ENCODE results near the gene POLR1D.

POLR1D gene

DNA sequence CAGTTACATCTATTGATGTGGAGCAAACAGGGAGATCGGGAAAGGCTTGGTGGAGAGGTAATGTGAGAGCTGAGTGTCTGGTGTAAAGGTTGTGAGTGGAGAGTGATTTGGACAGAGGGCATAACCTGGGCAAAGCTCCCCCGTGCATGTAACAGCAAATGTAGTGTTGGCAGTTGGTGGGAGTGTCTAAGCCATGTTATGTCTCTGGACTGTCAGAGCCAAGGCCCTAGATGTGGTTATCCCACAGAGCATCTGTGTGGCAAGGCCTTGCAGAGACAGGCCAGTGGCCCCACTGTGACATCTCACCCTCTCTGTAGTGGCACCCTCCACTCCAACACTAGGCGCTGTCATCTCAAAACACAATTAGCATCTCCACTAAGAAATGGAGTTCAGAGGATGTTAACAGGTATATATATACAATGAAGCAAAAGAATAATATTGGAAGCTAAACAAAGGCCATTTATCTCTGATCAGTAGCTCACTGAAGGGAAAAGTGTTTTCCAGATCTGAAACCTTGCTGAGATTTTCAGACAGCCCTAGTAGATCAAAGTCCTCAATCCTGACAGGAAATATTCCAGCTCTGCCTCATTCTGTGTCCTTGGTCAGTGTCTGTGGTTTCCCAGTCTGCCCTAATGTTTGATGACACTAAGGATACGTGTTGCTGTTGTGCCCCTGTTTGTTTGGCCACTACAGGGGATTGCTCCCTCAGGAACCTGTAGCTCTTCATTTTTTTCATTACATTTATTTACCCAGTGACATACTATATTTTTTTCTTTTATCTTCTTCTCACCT lies 20.2 kb downstream of the POLR1D start:
- DNase-seq (ENCODE audit: low read depth in 1 of 2, low spot score in 1 of 2) = no peak
- Histone ChIP-seq H3K27ac (replicated peaks) (no peak overlapping the region), H3K27me3 (ENCODE audit: insufficient read depth, poor library complexity, severe bottlenecking) (no peaks in the 10 kb centered on the region), H3K4me3 (replicated peaks; ENCODE audit: insufficient read depth, low read length) (no peak overlapping the region)
- TF ChIP-seq, protein P1, sequence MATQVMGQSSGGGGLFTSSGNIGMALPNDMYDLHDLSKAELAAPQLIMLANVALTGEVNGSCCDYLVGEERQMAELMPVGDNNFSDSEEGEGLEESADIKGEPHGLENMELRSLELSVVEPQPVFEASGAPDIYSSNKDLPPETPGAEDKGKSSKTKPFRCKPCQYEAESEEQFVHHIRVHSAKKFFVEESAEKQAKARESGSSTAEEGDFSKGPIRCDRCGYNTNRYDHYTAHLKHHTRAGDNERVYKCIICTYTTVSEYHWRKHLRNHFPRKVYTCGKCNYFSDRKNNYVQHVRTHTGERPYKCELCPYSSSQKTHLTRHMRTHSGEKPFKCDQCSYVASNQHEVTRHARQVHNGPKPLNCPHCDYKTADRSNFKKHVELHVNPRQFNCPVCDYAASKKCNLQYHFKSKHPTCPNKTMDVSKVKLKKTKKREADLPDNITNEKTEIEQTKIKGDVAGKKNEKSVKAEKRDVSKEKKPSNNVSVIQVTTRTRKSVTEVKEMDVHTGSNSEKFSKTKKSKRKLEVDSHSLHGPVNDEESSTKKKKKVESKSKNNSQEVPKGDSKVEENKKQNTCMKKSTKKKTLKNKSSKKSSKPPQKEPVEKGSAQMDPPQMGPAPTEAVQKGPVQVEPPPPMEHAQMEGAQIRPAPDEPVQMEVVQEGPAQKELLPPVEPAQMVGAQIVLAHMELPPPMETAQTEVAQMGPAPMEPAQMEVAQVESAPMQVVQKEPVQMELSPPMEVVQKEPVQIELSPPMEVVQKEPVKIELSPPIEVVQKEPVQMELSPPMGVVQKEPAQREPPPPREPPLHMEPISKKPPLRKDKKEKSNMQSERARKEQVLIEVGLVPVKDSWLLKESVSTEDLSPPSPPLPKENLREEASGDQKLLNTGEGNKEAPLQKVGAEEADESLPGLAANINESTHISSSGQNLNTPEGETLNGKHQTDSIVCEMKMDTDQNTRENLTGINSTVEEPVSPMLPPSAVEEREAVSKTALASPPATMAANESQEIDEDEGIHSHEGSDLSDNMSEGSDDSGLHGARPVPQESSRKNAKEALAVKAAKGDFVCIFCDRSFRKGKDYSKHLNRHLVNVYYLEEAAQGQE (IDR thresholded peaks at IDR 0.05; ENCODE audit: insufficient replicate concordance, low read depth) = no peak
- TF ChIP-seq POLR2AphosphoS5 (IDR thresholded peaks at IDR 0.05; ENCODE audit: low read depth) (no peak), SPI1 (IDR thresholded peaks at IDR 0.05; ENCODE audit: borderline replicate concordance, low read depth) (no peak), GABPA (IDR thresholded peaks at IDR 0.05; ENCODE audit: low read depth) (no peak)
- TF ChIP-seq, protein P2, sequence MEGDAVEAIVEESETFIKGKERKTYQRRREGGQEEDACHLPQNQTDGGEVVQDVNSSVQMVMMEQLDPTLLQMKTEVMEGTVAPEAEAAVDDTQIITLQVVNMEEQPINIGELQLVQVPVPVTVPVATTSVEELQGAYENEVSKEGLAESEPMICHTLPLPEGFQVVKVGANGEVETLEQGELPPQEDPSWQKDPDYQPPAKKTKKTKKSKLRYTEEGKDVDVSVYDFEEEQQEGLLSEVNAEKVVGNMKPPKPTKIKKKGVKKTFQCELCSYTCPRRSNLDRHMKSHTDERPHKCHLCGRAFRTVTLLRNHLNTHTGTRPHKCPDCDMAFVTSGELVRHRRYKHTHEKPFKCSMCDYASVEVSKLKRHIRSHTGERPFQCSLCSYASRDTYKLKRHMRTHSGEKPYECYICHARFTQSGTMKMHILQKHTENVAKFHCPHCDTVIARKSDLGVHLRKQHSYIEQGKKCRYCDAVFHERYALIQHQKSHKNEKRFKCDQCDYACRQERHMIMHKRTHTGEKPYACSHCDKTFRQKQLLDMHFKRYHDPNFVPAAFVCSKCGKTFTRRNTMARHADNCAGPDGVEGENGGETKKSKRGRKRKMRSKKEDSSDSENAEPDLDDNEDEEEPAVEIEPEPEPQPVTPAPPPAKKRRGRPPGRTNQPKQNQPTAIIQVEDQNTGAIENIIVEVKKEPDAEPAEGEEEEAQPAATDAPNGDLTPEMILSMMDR (IDR thresholded peaks at IDR 0.05; ENCODE audit: insufficient read depth, low read length) = no peak

DNA sequence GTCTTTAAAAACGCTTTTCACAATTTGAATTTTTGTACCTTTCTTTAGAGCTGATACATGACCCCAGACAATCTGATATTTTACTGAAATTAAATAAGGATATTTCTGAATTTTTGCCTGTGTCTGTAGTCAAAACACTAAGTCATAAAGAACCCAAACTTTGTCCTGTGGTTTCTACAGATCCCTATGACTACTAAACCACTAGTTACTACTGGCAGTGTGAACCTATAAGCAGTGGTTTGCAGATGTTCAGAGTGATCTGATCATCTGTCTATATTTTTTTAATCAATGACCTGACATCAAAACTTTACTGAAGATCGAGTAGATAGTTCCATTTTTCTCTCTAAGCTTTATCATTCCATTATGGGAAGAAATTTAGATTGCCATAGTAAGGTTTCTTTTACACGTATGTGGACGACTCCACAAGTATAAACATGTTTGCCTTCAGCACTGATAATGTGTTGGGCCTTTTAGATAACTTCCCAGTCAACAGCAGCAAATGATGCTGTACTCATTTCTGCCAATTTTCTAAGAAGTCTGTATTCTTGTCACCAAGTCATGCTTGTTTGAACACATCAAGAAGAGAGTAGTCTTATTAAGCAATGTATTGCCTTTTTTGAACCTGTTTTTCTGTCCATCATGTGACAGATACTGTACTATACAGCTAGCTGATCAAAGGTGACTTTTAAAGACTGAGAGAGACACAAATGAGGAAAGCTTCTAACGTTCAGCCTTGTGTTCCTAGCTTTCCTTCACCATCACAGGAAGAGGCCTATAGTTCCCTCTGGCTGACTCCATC lies 21.8 kb downstream of the POLR1D start:
- DNase-seq (ENCODE audit: low read depth in 1 of 2, low spot score in 1 of 2) = no peak
- Histone ChIP-seq H3K4me3 (replicated peaks; ENCODE audit: insufficient read depth, low read length) (no peak overlapping the region), H3K27ac (replicated peaks) (no peak overlapping the region), H3K27me3 (ENCODE audit: insufficient read depth, poor library complexity, severe bottlenecking) (no peaks in the 10 kb centered on the region)
- TF ChIP-seq GABPA (IDR thresholded peaks at IDR 0.05; ENCODE audit: low read depth) (no peak), POLR2AphosphoS5 (IDR thresholded peaks at IDR 0.05; ENCODE audit: low read depth) (no peak), SPI1 (IDR thresholded peaks at IDR 0.05; ENCODE audit: borderline replicate concordance, low read depth) (no peak)
- TF ChIP-seq, protein P2 (IDR thresholded peaks at IDR 0.05; ENCODE audit: insufficient read depth, low read length) = no peak
- TF ChIP-seq, protein P1 (IDR thresholded peaks at IDR 0.05; ENCODE audit: insufficient replicate concordance, low read depth) = no peak

DNA sequence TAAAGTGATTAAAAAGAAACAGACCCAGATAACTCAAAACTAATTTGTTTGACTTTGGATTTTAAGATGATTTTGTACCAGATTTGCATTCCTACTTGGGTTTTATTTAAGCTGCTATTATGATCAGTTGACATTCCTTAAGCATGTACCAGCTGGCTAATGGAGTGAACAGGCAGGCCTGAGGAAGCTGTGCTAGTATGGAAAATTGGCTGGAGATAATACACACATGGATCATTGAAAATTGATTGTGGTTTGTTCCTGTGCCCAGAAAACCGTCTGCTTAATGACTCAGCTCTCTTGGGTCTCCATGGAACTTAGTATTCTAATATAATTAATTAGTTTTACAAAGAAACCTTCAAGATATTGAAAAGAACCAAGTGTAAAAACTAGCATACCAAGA lies 22.6 kb downstream of the POLR1D start:
- H3K27me3 ChIP-seq (ENCODE audit: insufficient read depth, poor library complexity, severe bottlenecking) = no peaks in the 10 kb centered on the region
- no peak overlapping the region for H3K27ac ChIP-seq (replicated peaks)
- TF ChIP-seq GABPA (IDR thresholded peaks at IDR 0.05; ENCODE audit: low read depth) (no peak), POLR2AphosphoS5 (IDR thresholded peaks at IDR 0.05; ENCODE audit: low read depth) (no peak), SPI1 (IDR thresholded peaks at IDR 0.05; ENCODE audit: borderline replicate concordance, low read depth) (no peak)
- TF ChIP-seq, protein P2 (IDR thresholded peaks at IDR 0.05; ENCODE audit: insufficient read depth, low read length) = no peak
- TF ChIP-seq, protein P1 (IDR thresholded peaks at IDR 0.05; ENCODE audit: insufficient replicate concordance, low read depth) = no peak
- DNase-seq (ENCODE audit: low read depth in 1 of 2, low spot score in 1 of 2) = no peak
- no peak overlapping the region for H3K4me3 ChIP-seq (replicated peaks; ENCODE audit: insufficient read depth, low read length)
